ENCODE results near the gene GRM1.
"Not testable (repeated sequence)": the region's sequence is repeated elsewhere in the genome, so short reads cannot be mapped to it uniquely, and the experiment has no call there.

GRM1 gene

DNA sequence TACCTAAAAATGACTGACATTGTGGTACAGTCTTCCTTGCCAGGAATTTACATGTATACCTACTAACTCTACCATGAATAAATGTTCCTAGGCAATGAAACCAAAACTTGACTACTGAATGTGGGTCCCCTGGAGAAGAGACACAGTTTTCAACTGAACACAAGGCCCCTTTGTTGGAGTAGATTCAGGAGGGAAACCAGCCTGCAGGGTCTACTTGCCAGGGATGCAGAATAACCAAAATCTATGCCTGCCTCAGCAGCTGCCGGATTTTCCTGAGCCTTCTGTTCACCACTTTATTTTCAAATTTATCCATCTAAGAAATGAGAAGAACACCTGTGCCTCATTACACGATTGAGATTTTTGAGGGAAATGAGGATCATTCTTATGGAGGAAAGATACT is 211.9 kb downstream of the GRM1 start:
- Histone ChIP-seq H3K79me2 (ENCODE audit: insufficient read depth, low read length) (no peaks in the 10 kb centered on the region), H3K9me3 (ENCODE audit: low read length) (no peaks in the 10 kb centered on the region), H4K20me1 (ENCODE audit: insufficient read depth, low read length) (no peaks in the 10 kb centered on the region), H3K36me3 (ENCODE audit: insufficient read depth, low read length) (no peaks in the 10 kb centered on the region), H3F3A (ENCODE audit: insufficient read depth, low read length) (no peaks in the 10 kb centered on the region), H3K4me2 (ENCODE audit: low read length) (no peak overlapping the region), H3K27me3 (ENCODE audit: insufficient read depth, low read length) (no peaks in the 10 kb centered on the region), H2AFZ (ENCODE audit: low read length) (no peak overlapping the region), H3K27ac (ENCODE audit: low read depth, low read length, poor library complexity, severe bottlenecking) (no peak overlapping the region), H3K9ac (ENCODE audit: low read length) (no peak overlapping the region), H3K9me2 (ENCODE audit: low read depth, low read length) (no peaks in the 10 kb centered on the region), H3K4me1 (ENCODE audit: insufficient read depth, low read length, severe bottlenecking) (no peaks in the 10 kb centered on the region), H3K4me3 (ENCODE audit: low read depth, low read length, poor library complexity, severe bottlenecking) (no peak overlapping the region)
- no peak for TF ChIP-seq EZH2 (IDR thresholded peaks at IDR 0.05; ENCODE audit: borderline replicate concordance, low read length)
- TF ChIP-seq, protein P1, sequence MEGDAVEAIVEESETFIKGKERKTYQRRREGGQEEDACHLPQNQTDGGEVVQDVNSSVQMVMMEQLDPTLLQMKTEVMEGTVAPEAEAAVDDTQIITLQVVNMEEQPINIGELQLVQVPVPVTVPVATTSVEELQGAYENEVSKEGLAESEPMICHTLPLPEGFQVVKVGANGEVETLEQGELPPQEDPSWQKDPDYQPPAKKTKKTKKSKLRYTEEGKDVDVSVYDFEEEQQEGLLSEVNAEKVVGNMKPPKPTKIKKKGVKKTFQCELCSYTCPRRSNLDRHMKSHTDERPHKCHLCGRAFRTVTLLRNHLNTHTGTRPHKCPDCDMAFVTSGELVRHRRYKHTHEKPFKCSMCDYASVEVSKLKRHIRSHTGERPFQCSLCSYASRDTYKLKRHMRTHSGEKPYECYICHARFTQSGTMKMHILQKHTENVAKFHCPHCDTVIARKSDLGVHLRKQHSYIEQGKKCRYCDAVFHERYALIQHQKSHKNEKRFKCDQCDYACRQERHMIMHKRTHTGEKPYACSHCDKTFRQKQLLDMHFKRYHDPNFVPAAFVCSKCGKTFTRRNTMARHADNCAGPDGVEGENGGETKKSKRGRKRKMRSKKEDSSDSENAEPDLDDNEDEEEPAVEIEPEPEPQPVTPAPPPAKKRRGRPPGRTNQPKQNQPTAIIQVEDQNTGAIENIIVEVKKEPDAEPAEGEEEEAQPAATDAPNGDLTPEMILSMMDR (IDR thresholded peaks at IDR 0.05; ENCODE audit: low read length), result no peak

DNA sequence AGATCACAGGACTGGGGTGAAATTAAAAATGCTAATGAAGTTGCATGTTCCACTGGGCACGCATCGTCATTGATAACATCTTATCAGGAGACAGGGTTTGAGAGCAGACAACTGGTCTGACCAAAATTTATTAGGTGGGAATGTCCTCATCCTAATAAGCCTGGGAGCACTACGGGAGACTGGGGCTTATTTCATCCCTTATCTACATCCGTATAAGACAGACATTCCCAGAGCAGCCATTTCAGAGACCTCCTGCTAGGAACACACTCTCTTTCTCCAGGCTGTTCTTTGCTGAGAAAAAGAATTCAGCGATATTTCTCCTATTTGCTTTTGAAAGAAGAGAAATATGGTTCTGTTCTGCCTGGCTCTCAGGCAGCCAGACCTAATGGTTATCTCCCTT is 214.8 kb downstream of the GRM1 start:
- H2AFZ ChIP-seq (ENCODE audit: low read length); H3K9me3 ChIP-seq (ENCODE audit: low read length); H3K27me3 ChIP-seq (ENCODE audit: insufficient read depth, low read length); H3K4me3 ChIP-seq (ENCODE audit: low read depth, low read length, poor library complexity, severe bottlenecking); H3K79me2 ChIP-seq (ENCODE audit: insufficient read depth, low read length); H3K4me1 ChIP-seq (ENCODE audit: insufficient read depth, low read length, severe bottlenecking); H3F3A ChIP-seq (ENCODE audit: insufficient read depth, low read length); H3K9ac ChIP-seq (ENCODE audit: low read length); H3K27ac ChIP-seq (ENCODE audit: low read depth, low read length, poor library complexity, severe bottlenecking); H3K36me3 ChIP-seq (ENCODE audit: insufficient read depth, low read length); H4K20me1 ChIP-seq (ENCODE audit: insufficient read depth, low read length); H3K4me2 ChIP-seq (ENCODE audit: low read length); H3K9me2 ChIP-seq (ENCODE audit: low read depth, low read length): not testable (repeated sequence)

DNA sequence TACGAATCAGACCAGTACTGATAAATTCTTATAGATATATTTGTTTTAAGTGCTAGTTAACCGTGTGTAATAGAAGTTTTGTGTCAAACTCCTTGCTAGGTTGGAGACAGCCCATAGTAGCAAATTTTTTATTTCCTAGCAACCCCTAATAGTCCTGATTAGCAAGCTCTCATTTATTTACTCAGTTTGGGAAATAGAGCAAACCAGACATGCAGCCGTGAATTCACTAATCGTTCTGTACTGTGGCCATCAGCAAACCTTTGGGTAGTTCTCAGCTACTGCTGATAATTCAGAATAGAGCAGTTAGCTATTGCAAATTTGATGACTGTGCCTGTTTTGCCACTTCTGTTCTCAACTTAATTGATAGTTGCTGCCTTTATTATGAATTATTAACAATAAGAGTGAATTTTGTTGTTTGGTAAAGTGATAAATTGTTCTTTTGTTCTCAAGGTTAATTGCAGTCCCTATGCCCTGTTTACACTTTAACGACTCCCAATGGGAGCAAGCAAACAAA is 215.8 kb downstream of the GRM1 start:
- no peak overlapping the region for H3K4me2 ChIP-seq (ENCODE audit: low read length)
- H3K9me3 ChIP-seq (ENCODE audit: low read length), result no peaks in the 10 kb centered on the region
- H3K9ac ChIP-seq (ENCODE audit: low read length), result no peak overlapping the region
- no peaks in the 10 kb centered on the region for H3K79me2 ChIP-seq (ENCODE audit: insufficient read depth, low read length)
- TF ChIP-seq, protein P1 (IDR thresholded peaks at IDR 0.05; ENCODE audit: low read length), result no peak
- TF ChIP-seq EZH2 (IDR thresholded peaks at IDR 0.05; ENCODE audit: borderline replicate concordance, low read length), result no peak
- H3K36me3 ChIP-seq (ENCODE audit: insufficient read depth, low read length), result no peaks in the 10 kb centered on the region
- no peaks in the 10 kb centered on the region for H3K4me1 ChIP-seq (ENCODE audit: insufficient read depth, low read length, severe bottlenecking)
- no peaks in the 10 kb centered on the region for H4K20me1 ChIP-seq (ENCODE audit: insufficient read depth, low read length)
- no peaks in the 10 kb centered on the region for H3K27me3 ChIP-seq (ENCODE audit: insufficient read depth, low read length)
- no peak overlapping the region for H2AFZ ChIP-seq (ENCODE audit: low read length)
- no peak overlapping the region for H3K4me3 ChIP-seq (ENCODE audit: low read depth, low read length, poor library complexity, severe bottlenecking)
- H3K27ac ChIP-seq (ENCODE audit: low read depth, low read length, poor library complexity, severe bottlenecking), result no peak overlapping the region
- no peaks in the 10 kb centered on the region for H3K9me2 ChIP-seq (ENCODE audit: low read depth, low read length)
- no peaks in the 10 kb centered on the region for H3F3A ChIP-seq (ENCODE audit: insufficient read depth, low read length)

DNA sequence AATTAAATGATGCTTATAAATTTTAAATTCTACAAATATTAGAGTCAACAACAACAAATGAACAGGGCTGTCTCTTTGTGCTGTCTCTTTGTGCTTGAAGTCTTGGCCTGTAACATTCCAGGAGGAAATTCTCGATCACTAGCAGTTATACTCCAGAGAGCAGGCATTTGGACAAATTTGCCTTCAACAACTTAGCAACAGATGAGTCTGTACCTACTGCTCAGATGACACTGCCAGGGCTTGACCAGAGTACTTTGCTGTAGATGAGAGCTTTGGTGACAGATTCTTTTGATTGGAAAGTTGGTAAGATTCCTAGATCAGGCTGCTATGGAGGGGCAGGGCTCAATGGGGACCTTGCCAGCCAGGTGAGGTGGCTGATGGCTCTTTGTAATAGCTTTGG is 217.2 kb downstream of the GRM1 start:
- Histone ChIP-seq H3K9ac (ENCODE audit: low read length) (no peak overlapping the region), H3K4me3 (ENCODE audit: low read depth, low read length, poor library complexity, severe bottlenecking) (no peak overlapping the region), H2AFZ (ENCODE audit: low read length) (no peak overlapping the region), H3K79me2 (ENCODE audit: insufficient read depth, low read length) (no peaks in the 10 kb centered on the region), H3K4me2 (ENCODE audit: low read length) (no peak overlapping the region), H3K36me3 (ENCODE audit: insufficient read depth, low read length) (no peaks in the 10 kb centered on the region), H3F3A (ENCODE audit: insufficient read depth, low read length) (no peaks in the 10 kb centered on the region), H4K20me1 (ENCODE audit: insufficient read depth, low read length) (no peaks in the 10 kb centered on the region), H3K27me3 (ENCODE audit: insufficient read depth, low read length) (no peaks in the 10 kb centered on the region), H3K9me2 (ENCODE audit: low read depth, low read length) (no peaks in the 10 kb centered on the region), H3K27ac (ENCODE audit: low read depth, low read length, poor library complexity, severe bottlenecking) (no peak overlapping the region), H3K9me3 (ENCODE audit: low read length) (no peaks in the 10 kb centered on the region), H3K4me1 (ENCODE audit: insufficient read depth, low read length, severe bottlenecking) (no peaks in the 10 kb centered on the region)
- TF ChIP-seq, protein P1 (IDR thresholded peaks at IDR 0.05; ENCODE audit: low read length), result no peak
- TF ChIP-seq EZH2 (IDR thresholded peaks at IDR 0.05; ENCODE audit: borderline replicate concordance, low read length), result no peak
